VCaP (cell line): ENCODE measurements around the gene OSBPL5.

Experiments used
- H3K27ac ChIP-seq: fragments of 450-650 bp; 2 replicates; pipeline ENCODE4 v1.5.1; 2017
- TF ChIP-seq, protein P1 (sequence below): fragments of 450-650 bp; conservative IDR thresholded peaks from 2 replicates; pipeline ENCODE4 v1.5.1; 2017; ENCODE audit warnings: mild to moderate bottlenecking, moderate library complexity

The OSBPL5 gene

DNA sequence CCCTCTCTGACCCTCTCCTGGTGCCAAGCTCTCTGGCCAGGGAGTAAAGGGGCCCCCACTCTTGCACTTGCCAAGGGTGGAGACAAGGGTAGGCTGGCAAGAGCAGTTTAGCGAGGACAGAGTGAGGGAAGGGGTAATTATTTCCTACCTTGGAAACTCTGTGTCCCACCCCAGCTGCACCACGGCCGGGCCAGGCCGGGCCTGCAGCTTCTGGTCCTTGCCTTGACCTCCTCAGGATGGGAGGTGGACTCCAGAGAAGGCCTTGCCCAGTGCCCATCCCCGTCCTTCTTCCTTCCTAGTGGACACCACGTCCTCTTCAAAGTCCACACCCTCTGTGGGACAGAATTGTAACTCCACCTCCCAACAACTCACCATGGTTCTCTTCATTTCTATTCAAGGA, 18.4 kb upstream of the OSBPL5 start:
- H3K27ac ChIP-seq, result no peak overlapping the region
- TF ChIP-seq, protein P1, sequence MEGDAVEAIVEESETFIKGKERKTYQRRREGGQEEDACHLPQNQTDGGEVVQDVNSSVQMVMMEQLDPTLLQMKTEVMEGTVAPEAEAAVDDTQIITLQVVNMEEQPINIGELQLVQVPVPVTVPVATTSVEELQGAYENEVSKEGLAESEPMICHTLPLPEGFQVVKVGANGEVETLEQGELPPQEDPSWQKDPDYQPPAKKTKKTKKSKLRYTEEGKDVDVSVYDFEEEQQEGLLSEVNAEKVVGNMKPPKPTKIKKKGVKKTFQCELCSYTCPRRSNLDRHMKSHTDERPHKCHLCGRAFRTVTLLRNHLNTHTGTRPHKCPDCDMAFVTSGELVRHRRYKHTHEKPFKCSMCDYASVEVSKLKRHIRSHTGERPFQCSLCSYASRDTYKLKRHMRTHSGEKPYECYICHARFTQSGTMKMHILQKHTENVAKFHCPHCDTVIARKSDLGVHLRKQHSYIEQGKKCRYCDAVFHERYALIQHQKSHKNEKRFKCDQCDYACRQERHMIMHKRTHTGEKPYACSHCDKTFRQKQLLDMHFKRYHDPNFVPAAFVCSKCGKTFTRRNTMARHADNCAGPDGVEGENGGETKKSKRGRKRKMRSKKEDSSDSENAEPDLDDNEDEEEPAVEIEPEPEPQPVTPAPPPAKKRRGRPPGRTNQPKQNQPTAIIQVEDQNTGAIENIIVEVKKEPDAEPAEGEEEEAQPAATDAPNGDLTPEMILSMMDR, result no peak

DNA sequence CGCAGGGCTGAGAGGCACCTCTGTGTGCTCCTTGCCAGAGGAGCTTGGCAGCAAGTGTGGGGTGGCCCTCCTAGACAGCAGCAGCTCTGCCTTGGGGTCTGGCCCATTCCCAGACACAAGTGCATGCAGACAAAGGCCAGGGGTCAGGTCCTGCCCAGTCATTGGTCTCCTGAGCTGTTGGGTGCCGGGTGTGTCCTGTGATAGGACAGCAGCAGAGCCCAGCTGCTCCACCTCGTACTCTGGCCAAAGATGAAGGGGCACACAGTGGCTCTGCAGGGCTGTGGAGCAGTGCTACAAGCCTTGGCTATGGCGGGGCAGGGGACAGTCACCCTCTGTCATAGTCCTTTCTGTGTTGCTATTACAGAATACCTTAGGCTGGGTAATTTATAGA, 17.3 kb upstream of the OSBPL5 start:
- TF ChIP-seq, protein P1, result no peak
- no peak overlapping the region for H3K27ac ChIP-seq

DNA sequence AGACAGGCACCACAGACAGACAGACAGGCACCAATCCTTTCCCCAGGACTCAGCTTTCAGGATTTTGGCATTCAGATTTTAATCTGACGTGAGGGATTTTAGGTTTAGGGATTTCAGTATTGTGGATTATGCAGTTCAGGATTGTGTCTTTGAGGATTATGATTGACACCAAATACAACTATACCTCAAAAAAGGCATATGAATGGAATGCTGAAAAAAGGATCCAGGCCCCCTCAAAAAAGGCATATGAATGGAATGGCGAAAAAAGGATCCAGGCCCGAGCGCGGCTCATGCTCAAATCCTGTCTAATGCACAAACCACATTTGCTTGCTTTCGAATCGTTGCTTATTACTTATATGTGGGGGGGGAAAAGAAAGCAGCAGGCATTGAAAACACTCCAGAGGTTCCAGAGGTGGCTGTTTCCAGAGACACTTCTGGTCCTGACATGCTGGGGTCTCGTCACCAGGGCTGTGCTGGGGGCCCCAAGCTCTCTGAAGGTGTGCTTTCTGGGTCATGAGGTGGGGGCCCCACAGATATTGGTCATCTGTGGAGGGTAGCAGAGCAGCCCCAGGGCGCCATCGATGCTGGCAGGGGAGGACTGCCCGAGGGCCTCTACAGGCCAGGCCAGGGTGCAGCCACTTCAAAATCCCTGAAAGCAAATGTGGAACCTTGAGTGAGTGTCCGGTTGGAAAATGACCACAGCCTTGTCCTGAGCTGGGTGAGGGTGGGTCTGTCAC, 16.8 kb upstream of the OSBPL5 start:
- TF ChIP-seq, protein P1, result no peak
- no peak overlapping the region for H3K27ac ChIP-seq

DNA sequence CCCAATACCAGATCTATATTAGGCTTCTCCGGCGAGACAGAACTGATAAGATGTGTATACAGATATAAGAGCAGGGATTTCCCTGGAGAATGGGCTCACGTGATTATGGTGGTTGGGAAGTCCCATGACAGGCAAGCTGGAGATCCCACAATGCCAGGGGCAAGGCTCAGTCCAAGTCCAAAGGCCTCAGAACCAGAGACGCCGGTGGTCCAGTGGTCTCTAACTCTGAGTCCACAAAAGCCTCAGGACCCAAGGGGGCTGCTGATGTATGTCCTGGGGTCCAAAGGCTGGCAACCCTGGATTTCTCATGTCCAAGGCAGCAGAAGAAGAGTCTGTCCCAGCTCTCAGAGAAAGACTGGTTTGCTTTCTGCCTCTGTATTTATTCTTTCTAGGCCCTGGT, 15.8 kb upstream of the OSBPL5 start:
- TF ChIP-seq, protein P1, result no peak
- H3K27ac ChIP-seq, result no peak overlapping the region

DNA sequence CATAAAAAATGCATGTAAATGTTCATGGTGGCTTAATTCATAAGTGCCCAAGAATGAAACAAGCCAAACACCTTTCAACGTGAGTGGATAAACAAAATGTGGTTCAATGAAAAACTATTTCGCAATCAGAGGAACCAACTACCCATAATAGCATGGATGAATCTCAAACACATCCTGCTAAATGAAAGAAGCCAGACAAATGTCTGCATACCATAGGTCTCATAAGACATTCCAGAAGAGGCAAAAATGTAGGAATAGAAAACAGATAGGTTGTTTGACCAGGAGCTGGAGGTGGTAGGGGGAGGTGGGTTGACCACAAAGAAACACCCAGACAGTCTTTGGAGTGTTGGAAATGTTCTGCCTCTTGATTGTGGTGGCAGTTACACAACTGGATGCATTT, 13.2 kb upstream of the OSBPL5 start:
- no peak overlapping the region for H3K27ac ChIP-seq

DNA sequence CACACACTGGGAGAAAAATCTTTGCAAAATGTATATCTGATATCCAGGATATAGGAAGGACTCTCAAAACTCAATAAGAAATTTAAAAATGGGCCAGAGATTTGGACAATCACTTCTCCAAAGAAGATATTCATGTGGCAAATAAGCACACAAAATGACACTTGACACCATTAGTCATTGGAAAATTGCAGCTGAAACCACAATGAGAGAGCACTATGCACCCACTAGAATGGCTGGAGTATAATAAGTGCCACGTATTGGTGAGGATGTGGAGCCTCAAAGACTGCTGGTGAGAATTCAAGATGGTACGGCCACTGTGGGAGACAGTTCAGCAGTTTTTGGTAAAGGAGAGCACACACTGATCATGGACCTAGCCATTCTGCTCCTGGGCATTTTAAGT, 12.8 kb upstream of the OSBPL5 start:
- no peak overlapping the region for H3K27ac ChIP-seq
- TF ChIP-seq, protein P1, result no peak

More for the DNA sequence above, 13.2 kb upstream of the OSBPL5 start:
- TF ChIP-seq, protein P1, result no peak

DNA sequence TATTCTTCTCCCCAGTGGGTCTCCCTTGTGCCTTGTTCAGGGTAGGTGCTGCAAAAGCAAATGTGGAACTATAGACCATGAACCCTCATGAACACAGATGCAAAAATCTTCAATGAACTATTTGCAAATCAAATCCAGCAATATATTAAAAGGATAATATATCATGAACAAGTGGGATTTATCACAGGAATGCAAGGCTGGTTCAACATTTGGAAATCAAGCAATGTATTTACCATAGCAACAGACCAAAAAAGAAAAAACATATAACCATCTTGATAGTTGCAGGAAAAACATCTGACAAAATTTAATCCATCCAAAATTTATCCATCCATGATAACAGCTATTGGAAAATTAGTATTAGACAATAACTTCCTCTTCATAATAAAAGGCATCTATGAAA, 11.4 kb upstream of the OSBPL5 start:
- H3K27ac ChIP-seq, result no peak overlapping the region
- TF ChIP-seq, protein P1, result no peak
